ENCODE results near the gene FBRSL1. TPM values are rescaled to one million over a fixed set of nuclear protein-coding genes. Genes with fewer than 3 reads are reported as not detected.

FBRSL1 gene
- total RNA-seq, 1 donor from 2014 or later: 5.0 TPM

DNA sequence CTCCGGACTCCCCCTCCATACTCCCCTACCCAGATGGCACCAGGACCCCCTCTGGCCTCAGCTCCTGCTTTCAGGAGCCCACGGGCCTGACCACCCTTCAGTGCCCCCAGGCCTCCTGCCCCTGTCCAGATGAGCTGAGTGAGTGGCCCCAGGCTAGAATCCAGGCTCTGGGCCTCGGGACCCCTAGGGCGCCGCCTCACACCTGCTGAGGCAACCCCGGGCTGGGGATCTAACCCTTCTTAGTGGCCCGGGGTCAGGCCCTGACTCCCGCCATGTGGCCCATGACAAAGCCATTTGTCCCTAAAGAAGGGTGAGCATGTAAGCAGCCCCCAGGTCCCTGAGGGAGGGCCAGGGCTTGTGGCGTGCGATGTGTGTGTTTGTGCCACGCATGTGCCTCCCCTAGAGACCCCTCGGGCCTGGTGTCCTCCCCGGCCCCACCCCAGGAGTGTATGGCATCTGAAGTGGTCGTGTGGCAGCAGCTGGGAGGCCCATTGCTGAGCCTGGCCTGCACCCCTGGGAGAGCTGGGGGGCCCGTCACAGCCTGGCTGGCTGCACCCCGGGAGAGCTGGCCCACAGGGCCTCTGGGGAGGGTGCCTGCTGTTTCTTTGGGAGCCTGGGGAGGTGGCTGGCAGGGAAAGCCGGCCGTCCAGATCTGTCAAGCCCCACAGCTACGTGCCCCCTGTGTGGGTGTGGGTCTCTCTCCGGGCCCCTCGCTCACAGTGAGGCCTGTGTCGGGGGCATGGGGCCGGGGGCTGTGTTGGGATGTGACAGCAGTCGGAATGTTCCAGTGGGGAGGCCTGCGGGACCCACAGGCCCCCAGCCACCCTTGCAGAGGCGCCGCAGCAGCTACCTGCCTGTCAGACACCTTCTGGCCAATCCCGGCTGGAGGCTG is 7.8 kb downstream of the FBRSL1 start:
- DNase-seq: no peak

DNA sequence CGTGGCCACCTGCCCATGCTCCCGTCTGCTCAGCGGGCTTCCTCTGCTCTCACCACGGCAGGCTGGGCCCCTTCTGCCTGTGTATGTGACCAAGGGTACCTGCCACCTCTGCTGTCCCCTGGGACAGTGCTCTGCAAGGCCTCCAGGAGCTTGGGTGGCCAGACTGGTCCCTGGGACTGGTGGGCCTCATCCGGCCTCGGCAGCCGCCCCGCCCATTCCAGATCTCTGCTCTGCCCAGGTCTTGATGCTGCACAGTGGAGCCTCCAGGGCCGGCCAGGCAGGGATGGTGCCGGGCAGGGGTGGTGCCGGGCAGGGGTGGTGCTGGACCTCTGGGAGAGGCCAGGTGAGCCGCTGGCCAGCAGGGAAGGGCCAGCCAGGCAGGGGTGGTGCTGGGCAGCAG is 9.0 kb downstream of the FBRSL1 start:
- DNase-seq: no peak

DNA sequence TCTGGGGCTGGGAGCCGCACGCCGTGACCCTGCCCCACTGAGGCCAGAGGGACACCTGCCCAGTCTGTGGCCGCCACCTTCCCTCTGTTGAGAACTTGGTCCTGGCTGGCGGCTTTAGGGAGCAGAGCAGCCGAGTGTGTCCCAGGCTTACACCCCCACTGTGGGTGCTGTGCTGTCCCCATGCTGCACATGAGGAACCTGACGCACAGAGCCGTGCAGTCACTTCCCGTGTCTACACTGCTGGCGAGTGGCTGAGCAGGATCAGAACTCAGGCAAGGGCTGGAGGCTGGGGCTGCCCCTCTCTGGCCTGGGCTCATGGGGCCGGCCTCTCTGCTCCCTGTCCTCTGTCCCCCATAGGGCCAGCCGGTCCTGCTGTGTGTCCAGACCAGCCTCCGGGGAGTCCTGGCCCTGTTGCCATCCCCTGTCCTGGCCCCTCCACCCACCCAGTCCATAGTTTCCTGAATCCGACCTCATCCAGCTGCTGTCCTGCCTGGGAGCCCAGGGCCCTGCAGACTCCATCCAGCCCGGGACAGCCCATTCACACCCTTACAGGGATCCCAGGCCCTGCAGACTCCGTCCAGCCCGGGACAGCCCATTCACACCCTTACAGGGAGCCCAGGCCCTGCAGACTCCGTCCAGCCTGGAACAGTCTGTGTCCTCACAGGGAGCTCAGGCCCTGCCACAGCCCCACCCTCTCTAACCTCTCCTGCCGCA is 10.3 kb downstream of the FBRSL1 start:
- no peak for DNase-seq

DNA sequence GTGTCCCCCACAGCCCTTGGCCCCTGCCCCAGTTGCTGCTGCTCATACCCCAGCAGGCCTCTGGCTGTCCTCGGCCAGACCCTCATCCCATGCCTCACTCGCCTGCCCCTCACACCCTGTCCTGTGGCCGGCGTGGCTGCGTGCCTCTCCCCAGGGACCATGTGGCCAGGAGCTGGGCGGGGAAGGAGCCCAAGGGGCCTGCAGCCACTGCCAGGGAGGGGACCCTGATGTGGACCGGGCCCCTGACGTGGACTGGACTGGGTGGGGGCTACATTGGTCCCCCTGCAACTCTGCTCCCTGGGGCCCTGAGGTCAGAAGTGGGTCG is 10.9 kb downstream of the FBRSL1 start:
- no peak for DNase-seq

DNA sequence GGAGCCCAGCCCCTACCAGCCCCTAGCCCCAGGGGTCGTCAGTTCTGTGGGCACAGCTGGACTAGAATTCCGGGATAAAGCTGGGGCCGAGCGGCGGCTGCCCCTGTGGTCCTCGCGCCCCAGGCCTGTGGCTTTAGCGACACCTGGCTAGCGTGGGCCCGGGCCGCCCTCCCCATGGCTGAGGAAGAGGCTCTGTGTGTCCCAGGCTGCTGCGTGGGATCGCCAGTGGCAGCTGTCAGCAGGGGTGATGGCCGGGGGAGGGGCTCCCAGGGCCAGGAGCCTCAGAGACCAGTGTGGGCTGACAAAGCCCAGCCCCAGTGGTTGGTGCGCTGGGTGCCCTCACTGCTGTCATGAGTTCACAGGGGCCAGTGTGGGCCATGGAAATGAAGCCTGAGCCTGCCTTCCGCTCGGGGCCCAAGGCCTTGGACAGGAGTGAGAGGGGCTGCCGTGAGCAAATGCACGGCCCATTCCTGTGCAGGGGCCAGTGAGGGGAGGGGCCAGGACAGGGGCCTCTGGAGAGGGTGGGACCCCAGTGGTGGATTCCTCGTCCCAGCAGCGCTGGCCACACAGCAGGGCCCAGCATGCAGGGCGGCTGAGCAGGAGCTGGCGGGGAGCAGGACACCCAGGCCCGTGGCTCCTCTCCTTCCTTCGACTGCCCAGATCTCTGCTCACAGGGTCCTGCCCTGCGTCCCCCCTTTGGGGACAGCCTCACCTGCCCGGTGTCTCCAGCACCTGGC is 11.4 kb downstream of the FBRSL1 start:
- DNase-seq: no peak

DNA sequence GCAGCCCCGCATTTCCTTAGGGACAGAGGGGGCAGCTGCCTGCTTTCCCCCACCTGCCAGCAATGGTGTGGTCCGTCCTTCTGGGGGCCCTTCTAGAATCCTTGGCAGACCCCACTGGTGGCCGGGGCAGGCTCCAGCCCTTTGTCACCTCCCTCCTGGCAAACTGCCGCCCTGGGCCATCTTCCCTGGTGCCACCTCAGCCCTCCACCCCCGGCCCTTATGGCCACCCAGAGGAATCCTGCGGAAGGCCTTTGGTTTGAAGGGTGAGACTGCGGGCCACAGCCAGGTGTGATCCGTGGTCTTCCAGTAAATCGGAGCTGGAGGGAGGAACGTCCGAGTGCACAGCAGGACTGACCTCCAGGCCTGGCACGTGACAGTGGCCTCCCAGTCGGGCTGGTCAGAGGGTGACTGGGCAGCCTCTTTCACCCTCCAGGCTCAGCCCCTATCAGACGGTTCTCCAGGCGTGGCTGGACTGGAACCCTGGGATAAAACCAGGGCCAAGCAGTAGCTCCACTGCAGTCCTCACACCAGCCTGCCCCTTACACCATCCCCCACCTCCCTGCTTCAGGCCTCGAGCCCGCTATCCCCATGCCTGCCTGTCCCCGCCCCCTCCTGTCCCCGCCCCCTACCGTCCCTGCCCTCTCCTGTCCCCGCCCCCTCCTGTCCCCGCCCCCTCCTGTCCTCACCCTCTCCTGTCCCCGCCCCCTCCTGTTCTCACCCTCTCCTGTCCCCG is 12.4 kb downstream of the FBRSL1 start:
- DNase-seq: no peak

DNA sequence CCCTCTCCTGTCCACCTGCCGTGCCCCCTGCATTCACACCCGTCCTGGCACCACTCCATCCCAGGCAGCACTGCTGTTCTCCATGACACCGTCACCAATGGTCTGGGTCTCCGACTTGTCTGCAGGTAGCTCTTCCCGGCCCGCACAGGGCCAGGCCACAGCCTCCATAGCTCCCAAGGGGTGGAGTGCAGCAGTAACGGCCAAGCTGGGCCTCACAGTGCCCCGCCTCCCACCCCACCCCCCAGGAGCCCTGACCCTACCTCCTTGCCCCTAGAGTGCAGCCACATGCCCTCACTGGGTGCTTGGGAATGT is 12.9 kb downstream of the FBRSL1 start:
- DNase-seq: no peak

DNA sequence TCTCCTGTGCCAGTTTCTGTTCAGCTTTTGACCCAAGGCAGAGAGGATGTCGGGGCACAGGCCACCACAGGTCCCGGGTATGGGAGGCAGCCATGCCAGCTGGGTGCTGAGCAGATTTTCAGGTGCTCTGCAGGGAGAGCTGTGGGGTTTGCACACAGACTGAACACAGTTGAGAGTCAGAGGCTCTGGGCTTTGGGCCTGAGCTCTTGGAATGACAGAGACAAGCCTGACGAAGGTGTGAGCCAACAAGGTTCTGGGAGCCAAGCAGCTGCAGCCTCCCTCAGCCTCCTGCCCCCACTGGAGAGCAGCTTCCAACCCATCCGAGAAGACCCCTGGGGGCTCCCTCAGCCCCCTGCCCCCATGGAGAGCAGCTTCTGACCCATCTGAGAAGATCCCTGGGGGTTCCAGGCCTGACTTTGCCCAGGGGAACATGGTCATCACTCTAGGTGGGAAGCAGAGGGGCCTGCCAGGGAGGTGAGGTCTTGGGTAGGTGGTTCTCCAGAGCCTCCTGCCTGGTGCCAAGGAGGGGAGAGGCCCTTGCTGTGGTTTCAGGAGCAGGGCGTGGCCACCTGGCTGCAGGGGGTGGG is 13.8 kb downstream of the FBRSL1 start:
- no peak for DNase-seq

DNA sequence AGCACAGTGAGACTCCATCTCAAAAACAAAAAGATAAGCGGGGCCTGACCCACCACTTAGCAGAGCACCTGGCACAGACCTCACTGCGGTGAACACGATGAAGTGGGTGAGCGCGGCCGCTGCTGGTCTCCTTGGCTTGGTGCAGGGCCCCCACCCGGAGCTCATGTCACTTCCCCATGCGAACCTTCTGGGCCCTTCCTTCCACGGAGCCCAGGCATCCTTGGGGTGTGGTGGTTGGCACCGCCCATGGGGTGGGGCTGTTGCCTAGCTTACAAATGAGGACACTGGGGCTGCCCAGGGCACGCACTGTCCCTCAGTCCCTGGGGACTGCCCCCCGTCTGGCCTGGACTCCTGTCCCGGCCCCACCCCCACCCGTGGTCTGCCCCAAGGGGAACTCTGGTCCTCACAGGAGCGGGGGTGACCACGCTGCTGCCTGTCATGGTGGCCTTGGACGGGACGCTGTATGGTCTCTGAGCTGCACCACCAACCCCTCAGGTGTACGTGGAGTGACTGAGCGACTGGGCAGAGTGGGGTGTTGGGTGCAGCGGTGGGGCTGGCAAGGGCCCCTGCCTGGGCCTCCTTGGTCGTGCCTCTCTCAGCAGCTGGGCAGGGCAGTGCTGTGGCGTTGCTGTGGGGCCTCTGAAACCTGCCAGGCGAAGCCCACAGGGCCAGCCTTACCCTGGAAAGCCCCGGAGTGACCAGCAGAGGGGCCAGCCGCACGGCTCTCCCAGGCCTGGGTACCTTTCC is 15.3 kb downstream of the FBRSL1 start:
- DNase-seq: no peak

DNA sequence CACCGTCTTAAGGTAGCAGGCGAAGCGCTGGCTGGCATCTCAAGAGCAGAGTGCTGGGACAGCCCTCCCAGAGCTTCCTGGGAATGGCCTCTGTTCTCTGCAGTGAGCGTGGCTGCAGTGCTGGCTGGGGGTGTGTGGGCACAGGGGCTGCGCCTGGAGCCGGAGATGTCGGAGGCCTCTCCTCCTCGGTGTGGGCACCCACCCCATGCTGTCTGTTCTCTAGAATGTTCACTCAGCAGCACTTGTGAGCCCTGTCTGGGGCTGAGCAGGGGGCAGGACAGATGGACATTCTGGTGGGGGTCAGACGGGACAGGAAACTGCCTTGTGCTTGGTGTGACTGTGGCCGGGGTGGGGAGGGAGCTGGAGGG is 15.9 kb downstream of the FBRSL1 start:
- DNase-seq: no peak

DNA sequence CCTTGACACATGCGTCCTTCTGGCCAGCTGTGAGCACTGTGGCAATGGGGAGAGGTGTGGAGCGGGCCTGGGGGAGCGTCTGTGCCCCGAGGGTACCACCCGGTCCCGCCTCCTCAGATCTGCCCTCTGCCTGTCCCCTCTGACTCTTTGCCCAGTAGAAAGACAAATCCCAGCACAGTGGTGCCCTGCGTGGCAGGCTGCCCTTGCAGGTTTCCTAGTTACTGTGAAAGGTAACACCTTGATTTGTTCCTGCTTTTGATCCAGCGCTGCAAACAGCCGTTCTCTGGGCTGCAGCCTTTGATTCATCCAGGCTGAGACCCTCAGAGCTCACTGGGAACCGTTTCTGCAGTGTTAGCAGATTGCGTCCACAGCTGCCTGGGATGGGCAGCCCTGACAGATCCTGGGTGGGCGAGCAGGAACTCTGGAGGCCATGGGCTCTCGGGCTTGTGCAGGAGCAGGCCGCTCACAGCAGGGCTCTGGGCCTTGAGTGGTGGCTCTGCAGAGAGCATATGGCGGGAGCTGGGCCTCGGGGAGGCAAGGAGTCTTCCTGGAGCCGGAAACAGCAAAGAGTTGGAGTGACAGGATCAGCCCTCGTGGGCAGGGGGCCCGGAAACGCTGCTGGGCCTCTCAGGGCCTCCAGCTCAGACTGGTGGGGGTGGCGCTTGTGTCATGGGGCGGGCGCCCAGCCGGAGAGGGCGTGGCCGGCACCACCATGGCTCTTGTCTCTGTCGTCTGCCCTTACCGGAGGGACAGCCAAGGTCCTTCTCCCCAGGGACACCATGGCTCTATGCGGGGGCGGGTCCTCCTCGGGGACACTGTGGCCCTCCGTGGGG is 16.6 kb downstream of the FBRSL1 start:
- DNase-seq: peak; percentile 80

DNA sequence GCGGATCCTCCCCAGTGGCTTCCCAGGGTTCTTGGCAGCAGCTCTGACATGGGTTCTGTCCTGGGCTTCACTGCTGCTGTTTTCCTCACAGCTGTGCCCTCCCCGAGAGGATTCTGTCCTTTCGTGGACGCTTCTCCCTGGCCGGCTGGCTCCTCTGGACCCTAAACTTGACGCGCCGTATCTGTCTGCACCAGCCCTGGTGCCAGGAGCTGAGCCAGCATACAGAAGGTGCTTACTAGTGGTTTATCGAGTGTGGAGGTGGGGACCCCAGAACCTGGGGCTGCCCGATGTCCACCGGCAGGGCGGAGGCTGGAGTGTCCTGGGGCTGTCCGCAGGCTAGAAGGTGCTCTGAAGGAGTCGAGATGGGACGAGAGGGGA is 17.2 kb downstream of the FBRSL1 start:
- no peak for DNase-seq

DNA sequence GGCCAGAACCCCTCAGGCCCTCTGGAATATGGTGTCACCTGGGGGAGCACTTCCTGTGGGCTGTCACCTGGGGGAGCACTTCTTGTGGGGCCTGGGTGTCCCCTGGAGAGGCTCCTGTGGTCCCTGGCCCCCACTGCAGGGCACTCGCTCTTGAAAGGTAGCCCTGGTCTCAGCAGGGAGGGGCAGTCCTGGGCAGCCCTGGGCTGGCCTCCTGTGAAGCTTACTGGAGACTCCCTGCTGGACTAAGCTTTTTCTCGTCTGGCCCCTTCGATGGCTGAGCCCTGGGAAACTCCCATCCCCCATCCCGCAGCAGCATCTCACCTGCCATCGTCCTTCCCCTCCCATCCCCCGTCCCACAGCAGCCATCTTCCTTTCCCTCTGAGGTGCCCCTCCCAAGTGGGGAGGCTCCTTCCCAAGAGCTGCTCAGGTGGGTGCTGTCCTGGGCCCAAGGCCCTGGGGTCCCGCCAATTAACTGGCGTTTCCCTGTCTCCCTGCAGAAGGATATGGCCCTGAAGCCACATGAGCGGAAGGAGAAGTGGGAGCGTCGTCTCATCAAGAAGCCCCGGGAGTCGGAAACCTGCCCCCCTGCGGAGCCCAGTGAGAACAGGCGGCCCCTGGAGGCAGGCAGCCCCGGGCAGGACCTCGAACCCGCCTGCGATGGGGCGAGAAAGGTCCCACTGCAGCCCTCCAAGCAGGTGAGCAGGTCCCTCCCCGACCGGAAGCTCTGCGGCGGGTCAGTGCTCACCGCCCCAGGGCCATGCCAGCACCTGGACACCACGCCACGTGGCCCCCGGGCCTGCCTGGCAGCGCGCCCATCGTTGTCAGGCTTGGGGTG is 17.9 kb downstream of the FBRSL1 start:
- no peak for DNase-seq

DNA sequence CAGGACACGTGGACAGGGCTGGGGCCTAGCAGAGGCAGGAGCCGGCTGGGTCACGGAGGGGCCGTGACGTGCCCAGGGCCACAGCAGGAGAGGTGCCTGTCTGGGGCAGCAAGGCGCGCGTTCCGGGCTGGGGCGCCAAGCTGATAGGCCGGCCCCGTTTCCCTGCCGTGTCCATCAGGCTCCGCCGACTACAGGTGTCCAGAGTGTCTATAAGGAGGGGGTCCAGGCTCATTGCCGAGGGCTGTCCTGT is 18.5 kb downstream of the FBRSL1 start:
- no peak for DNase-seq

DNA sequence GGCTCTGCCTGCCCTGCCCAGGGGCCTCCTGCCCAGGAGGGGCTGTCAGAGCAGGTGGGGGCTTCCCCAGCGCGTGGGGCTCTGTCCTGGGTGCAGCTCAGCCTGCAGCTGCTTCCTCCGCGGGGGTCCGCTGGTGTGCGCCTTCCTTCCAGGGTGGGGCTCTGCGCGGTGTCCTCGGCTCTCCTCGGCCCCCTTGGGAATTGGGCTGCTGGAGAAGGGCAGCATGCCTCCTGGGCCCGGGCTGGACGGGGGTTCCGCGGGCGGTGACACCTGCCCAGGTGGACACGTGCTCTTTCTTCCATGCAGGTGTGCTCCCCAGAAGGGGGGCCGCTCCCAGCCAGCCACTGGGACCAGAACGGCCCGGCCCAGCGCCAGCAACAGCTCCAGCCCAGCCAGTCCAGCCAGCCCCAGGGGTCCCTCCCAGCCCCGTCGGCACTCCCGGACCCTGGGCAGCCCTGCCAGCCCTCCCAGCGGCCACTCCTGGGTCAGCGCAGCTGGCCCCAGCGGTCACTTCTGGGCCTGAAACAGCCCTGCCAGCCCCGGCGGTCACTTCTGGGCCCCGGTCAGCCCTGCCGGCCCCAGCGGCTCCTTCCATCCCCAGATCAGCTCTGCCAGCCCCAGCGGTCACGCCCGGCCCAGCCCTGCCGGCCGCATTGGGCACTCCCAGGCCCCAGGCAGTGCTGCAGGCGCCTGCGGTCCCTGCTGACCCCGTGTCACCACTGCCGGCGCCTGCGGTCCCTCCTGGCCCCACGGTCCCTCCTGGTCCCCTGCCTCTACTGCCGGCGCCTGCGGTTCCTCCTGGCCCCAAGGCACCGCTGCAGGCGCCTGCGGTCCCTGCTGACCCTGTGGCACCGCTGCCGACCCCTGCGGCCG is 19.1 kb downstream of the FBRSL1 start:
- no peak for DNase-seq

DNA sequence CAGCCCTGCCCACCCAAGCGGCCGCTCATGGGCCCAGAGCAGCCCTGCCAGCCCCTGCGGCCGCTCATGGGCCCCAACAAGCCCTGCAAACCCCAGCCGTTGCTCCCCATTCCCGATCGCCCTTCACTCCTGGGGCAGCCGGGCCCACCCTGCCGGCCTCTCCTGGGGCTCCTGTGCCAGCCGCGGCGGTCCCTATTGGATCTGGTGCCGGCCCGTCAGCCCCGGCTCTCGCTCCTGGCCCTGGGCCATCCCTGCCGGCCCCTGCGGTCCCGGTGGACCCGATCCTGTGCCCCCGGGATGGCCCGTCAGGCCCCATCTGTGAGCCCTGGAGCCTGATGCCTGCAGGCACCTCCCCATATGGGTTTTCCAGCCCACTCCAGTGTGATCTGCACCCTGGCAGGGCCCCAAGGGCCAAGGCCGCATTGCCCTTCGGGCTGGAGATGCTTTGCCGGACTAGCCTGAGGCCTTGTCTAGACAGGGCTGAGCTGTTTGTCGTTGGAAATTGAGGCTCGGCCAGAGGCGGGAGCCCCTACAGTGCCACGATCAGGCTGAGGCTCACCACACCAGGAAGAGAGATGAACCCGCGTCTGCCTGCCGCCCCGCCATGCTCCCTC is 20.3 kb downstream of the FBRSL1 start:
- no peak for DNase-seq

DNA sequence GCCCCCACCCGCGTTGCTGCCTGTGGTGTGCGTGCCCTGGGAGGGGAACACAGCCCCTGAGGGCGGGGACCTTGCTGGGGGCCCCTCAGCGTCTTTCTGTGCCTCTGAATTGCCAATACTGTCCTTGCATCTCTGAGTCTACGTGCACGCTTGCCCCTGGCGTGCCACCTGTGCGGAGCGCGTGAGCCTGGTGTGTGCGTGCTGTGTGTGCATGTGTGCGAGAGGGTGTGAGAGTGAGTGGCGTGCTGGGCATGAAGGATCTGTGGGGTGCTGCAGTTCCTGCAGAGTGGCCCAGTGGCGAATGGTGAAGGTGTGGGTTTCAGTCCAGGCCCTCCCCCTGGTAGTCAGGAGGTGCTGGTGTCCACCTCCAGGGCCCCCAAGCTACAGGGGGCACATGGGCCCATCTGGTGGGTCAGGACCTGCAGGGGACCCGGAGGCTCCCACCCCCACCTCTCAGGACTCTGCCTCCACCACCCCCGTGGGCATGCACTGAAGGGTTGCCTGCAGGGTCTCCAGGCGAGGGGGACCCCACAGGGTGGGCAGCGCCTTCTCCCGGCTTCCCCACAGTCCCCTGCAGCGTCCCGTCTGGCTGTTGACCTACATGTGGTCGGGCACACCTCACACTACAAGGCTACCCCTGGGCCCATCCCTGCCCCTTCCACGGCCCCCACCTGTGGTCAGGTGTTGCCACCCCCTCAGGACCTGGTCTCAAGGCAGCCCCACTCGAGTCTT is 21.0 kb downstream of the FBRSL1 start:
- no peak for DNase-seq
